Activated CD4-positive, alpha-beta T cell treated with anti-CD3 and anti-CD28 coated beads, Interleukin-2, Interleukin-4, amounts not matched to agents 100 ng/mL and 50 ng/mL, durations not matched to agents 16 hours and 8 hours (primary cell): Measurements from ENCODE around the gene CGB1.
"Not testable (repeated sequence)": the region's sequence is repeated elsewhere in the genome, so short reads cannot be mapped to it uniquely, and the experiment has no call there.

Source experiments
- DNase-seq: peaks from one replicate; pipeline ENCODE4 v3.0.0-alpha.2; 2020; ENCODE audit warnings: low spot score

Gene CGB1

DNA sequence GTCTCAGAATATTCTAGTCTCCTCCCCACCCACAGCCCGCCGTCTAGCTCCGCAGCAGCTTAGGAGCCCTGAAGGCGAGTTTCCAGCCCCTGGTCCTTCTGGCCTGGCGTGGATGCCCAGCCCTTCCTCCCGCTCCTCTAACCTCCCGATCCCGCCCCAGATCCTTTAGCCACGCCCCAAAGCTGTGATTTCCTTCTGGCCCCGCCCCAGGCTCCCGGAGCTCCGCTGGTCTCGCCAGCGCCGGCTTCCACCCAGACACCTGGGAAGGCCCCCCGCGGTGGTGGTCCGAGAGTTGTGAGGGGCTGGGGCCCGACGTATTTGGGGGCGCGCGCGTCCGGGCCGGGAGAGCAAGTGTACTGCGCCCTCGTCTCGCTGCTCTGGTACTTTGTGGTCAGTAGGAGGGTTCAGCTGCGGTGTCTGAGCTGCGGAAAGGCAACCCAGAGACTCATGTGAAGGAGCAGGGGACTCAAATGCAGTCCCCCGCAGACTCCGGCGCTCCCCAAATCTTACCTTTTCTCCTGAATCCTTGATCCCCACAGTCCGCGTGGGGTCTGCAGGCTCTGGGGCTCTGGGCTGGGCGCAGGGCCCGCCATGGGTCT is 21.0 kb upstream of the CGB1 start, which contains the start of gene CGB7:
CGB7 (minus strand) TSS at position 114 of the 599 bp plus-strand sequence. CDS start 2,374 bp downstream, outside the sequence.
- no peak for DNase-seq

DNA sequence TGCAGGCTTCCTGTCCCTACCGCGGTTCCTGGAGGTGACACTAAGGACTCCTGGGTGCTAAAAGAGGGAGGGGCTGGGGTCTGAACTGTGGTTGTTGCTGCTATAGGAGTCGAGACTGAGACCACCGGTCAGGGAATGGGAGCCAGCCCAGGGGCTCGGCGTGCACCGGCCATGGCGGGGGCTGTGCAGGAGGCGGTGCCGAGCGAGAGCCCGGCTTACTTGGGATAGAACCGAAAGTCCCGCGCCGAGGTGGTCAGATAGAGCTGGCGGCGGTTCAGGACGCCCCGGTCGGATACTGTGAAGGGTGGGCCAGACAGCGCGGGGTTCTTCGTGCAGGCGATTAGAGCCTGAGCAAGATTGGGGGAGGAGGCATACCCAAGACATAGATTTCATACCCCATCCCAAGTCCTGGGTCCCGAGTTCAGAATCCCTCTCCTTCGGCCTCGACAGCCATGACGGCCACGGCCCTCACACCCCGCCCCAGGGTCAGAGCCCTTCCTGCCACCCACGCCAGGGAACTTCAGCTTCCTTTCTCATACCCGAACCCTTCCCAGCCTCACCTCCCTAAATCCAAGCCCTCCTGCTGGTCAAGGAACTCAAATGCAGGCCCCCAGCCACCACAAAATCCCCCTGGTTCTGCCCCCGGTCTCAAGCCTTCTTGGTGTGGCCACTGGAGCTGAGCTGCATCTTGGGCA is 20.4 kb upstream of the CGB1 start:
- DNase-seq, result not testable (repeated sequence)

GRCh38 chr19:49056101-49056901 is 19.6 kb upstream of the CGB1 start:
- DNase-seq, result peak; percentile 39

- DNase-seq, result not testable (repeated sequence)
Measured at GRCh38 chr19:49050376-49051033, 13.8 kb upstream of the CGB1 start.

DNA sequence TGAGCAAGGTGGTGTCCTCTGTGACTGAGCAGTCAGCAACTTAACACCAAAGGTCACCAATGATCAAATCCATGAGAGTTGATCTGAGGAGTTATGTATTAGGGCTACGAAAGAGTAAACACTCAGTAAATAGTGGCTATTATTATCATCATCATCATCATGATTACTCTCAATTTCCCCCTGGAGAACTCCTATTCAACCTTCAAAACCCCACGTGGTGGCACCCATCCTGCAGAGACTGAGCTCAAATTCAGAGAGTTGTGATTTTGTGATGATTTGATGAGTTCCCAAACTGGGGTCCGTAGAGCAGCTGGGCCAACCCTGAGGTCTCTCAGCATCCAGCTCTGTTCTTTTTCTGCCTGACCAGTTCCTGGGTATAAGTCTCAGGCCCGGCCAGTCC is 13.1 kb upstream of the CGB1 start:
- DNase-seq, result not testable (repeated sequence)

DNA sequence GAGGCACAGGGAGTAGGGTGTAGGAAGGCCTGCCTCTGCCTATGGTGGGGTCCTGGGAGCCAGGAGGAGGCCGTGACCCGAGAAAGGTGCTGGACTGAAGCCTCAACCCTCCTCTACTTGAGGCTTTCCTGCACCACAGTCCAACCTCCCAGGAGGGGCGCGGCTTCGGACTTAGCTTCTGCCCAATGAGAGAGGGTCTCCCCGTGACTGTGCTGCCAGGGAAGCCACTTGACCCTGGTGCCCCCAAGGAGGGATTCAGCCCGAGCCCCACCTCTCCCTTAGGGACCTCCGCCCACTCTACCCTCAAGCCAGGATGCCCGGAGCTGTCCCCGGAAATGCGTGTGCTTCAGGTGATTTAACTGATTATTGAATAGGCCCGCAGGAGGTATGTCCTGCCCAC is 12.3 kb upstream of the CGB1 start, which contains the start of gene CGB8:
CGB8 (minus strand) TSS at position 101 of the 400 bp plus-strand sequence. CDS start 372 bp downstream, outside the sequence.
- DNase-seq, result not testable (repeated sequence)

- not testable (repeated sequence) for DNase-seq
Measured at GRCh38 chr19:49043548-49043947, 6.9 kb upstream of the CGB1 start, which contains the start of gene CGB5. CGB5 (plus strand) TSS chr19:49043848; CDS start chr19:49044210, 362 bp downstream.

- DNase-seq, result not testable (repeated sequence)
Measured at GRCh38 chr19:49042666-49043065, 6.0 kb upstream of the CGB1 start.

- DNase-seq, result no peak
Measured at GRCh38 chr19:49042177-49042576, 5.5 kb upstream of the CGB1 start.

DNA sequence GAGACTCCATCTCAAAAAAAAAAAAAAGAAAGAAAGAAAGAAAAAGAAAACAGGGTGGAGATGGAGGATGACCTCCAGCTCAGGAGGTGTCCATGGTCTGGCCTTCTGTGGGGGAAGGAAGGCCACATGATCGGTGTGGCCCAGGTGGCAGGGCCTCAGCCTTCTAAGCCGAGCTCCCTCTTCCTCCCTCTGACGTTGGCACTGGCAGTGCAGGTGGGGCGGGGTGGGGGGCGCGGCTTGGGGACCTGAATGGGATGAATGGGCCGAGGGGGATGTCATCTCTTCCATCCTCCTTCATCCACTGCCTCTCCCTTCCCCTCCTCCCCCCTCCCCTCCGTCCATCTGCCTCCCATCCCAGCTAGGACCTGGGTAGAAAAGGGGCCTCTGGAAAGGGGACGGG is 3.0 kb upstream of the CGB1 start:
- DNase-seq, result not testable (repeated sequence)

- not testable (repeated sequence) for DNase-seq
Measured at GRCh38 chr19:49038557-49039276, 2.0 kb upstream of the CGB1 start.

DNA sequence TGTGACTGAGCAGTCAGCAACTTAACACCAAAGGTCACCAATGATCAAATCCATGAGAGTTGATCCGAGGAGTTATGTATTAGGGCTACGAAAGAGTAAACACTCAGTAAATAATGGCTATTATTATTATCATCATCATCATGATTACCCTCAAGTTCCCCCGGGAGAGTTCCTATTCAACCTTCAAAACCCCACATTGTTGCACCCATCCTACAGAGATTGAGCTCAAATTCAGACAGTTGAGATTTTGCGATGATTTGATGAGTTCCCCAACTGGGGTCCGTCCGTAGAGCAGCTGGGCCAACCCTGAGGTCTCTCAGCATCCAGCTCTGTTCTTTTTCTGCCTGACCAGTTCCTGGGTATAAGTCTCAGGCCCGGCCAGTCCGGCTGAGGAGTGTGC is 1.4 kb upstream of the CGB1 start:
- DNase-seq, result not testable (repeated sequence)

DNA sequence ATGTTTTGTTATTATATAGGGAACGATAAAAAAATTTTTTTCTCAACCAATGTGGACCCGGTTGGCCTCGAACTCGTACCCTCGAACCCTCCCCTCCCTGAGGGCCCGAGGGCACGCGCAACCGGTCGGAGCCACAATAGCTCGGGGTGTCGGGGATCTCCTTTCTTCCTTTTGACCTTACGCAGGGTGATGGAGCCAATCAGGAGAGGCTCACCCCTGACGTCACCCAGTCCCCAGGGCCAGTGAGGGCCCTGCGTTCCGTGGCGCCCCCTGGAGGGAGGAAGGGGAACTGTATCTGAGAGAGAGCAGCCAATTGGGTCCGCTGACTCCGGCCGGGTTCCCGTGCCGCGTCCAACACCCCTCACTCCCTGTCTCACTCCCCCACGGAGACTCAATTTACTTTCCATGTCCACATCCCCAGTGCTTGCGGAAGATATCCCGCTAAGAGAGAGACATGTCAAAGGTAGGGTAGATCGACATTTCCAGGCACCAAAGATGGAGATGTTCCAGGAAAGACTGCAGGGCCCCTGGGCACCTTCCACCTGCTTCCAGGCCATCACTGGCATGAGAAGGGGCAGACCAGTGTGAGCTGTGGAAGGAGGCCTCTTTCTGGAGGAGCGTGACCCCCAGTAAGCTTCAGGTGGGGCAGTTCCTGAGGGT is 4.9 kb downstream of the CGB1 start, which contains the start of gene CGB2:
CGB2 (plus strand) TSS at position 249 of the 660 bp plus-strand sequence; CDS start at position 455, 206 bp downstream.
- peak; percentile 91 for DNase-seq

DNA sequence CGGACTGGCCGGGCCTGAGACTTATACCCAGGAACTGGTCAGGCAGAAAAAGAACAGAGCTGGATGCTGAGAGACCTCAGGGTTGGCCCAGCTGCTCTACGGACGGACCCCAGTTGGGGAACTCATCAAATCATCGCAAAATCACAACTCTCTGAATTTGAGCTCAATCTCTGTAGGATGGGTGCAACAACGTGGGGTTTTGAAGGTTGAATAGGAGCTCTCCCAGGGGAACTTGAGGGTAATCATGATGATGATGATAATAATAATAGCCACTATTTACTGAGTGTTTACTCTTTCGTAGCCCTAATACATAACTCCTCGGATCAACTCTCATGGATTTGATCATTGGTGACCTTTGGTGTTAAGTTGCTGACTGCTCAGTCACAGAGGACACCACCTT is 6.4 kb downstream of the CGB1 start:
- not testable (repeated sequence) for DNase-seq

DNA sequence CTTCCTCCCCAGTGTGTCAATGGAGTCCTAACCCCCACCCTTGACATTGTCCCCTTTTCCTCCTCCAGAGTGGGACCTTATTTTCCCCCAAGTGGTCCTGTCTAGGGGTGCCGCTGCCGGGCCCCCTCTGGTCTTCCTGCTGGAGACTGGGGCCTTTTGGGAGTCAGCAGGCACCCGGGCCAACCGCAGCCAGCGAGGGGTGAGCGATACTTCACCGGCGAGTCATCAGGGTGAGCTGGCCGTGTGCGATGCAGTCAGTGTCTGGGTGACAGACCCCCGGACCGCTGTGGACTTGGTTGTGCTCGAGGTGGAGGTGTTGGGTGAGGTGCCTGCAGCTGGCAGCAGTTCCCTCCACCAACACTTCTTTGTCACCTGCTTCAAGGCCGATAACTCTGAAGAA is 6.9 kb downstream of the CGB1 start:
- DNase-seq, result not testable (repeated sequence)

- DNase-seq, result not testable (repeated sequence)
Measured at GRCh38 chr19:49028686-49029085, 8.0 kb downstream of the CGB1 start.

GRCh38 chr19:49025599-49025998 is 11.1 kb downstream of the CGB1 start:
- DNase-seq, result not testable (repeated sequence)

DNA sequence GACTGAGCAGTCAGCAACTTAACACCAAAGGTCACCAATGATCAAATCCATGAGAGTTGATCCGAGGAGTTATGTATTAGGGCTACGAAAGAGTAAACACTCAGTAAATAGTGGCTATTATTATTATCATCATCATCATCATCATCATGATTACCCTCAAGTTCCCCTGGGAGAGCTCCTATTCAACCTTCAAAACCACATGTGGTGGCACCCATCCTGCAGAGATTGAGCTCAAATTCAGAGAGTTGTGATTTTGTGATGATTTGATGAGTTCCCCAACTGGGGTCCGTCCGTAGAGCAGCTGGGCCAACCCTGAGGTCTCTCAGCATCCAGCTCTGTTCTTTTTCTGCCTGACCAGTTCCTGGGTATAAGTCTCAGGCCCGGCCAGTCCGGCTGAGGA is 11.6 kb downstream of the CGB1 start:
- not testable (repeated sequence) for DNase-seq

GRCh38 chr19:49024233-49024632 is 12.5 kb downstream of the CGB1 start, which contains the start of gene CGB3:
CGB3 (minus strand) TSS chr19:49024333; CDS start chr19:49023971, 362 bp downstream.
- not testable (repeated sequence) for DNase-seq

DNA sequence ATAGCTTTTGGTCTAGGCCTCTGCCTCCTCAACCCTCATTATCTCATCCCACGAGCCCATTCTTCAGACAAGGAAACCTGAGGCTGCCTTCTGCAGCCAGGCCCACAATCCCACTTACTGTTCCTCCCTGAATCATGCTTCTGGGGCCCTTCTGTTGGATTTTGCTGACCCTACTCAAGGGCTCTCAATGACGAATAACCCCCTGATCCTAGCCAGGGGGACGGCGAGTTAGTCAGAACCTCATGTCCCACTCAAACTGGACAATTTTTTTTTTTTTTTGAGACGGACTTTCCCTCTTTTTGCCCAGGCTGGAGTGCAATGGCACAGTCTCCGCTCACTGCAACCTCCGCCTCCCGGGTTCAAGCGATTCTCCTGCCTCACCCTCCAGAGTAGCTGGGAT is 14.6 kb downstream of the CGB1 start:
- DNase-seq, result no peak
